DMS 273 treated with DMSO at 0.1 percent for 48 hours (cell line): ENCODE data around the gene PACSIN1.

Experiments
- DNase-seq: peaks from one replicate; lab custom pipeline; 2025; lab: John Stamatoyannopoulos, UW

PACSIN1 gene

DNA sequence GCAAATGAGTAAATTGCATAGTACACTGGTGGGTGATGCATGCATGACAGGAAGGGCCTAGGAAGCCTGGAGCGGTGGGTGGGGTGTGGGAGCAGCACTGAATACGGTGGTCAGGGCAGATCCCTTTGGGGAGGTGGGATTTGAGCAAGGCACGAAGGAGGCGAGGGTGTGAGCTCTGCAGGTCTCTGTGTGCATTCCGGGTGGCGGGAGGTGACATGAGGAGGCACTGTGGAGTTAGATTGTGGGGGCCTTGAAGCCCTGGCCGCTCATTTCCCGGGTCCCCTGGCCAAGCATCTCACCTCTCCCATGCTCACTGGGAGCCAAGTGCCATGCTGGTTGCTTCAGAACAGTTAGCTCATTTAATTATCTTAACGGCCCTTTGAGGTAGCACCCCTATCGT lies 96.5 kb downstream of the PACSIN1 start:
- DNase-seq, result no peak

DNA sequence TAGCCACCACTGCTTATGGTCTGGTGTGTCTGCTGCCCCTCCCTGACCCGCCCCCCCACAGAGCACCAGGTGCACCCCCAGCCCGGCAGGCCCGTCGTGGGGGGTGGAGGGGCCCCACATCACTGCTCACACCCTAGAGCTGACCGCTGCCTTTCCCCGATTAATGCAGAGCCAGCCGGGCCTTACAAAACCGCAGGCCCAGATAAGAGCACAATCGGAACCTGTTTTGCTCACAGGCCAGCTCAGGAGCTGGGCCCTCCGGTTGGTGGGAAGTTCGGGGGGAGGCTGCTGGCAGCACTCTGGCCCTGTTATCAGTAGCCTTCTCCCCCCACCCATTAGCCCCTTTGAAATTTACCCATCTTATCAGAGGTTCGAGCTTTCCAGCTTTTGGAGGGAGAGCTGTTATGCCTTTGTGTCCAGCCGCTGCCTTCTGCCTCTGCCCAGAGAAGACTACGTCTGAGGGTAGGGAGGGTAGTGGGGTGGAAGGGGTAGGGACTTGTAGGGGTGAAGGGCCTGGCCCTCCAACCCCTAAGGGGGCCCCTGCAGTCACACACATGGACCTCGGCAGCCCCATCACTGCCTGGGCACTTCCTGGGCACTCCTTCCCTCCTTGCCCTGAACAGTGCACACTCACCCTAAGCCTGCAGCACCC lies 97.1 kb downstream of the PACSIN1 start:
- DNase-seq, result no peak

DNA sequence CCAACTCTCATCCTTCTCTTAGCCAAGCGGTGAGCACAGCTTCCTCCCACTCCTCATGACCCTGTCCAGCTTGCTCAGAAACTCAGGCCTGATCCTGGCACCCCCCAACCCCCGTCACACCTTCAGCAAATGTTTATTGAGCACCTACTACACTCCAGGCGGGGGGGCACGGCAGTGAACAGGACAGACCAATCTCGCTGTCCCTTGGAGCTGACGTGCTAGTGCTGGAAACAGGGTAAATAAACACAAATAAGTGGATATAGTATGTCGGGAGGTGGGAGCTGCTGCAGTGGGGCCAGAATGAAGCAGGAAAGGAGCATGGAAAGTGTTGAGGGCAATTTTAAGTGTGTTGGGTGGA lies 97.6 kb downstream of the PACSIN1 start:
- no peak for DNase-seq

DNA sequence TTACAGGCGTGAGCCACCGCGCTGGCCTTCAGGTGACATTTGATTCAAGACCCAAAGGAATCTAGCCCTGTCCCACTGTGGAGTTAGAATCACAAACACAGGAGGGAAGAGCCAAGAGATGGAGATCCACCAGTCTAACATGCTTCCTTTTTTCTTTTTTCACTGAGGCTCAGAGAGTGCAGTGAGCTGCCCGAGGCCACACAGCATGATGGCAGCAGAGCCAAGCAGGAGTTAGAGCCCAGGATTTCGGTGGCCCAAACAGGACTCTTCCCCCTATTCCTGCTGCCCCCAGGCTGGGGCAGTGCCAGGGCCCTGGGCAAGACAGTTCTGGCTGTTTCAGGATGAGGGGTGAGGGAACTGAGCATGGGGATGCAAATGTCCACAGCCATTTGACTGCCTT lies 98.3 kb downstream of the PACSIN1 start:
- no peak for DNase-seq

DNA sequence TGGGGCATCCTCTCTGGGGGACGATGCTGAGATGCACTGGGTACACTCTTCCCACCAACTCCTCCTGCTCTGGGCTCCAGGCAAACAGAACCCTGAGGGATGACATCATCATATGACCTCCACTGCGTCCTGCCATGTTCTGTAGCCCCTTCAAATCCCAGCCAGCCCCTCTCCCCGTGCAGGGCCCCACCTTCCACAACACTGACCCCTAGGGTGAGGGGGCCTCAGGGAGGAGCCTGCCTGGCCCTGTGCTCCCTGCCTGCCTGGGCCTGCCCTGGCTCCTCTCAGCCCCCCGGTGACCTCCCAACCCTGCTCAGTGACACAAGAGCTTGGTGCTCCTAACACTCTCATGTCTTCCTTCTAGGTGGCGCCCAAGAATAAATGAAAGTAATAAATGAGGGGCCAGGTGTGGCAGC lies 99.9 kb downstream of the PACSIN1 start:
- DNase-seq, result no peak

DNA sequence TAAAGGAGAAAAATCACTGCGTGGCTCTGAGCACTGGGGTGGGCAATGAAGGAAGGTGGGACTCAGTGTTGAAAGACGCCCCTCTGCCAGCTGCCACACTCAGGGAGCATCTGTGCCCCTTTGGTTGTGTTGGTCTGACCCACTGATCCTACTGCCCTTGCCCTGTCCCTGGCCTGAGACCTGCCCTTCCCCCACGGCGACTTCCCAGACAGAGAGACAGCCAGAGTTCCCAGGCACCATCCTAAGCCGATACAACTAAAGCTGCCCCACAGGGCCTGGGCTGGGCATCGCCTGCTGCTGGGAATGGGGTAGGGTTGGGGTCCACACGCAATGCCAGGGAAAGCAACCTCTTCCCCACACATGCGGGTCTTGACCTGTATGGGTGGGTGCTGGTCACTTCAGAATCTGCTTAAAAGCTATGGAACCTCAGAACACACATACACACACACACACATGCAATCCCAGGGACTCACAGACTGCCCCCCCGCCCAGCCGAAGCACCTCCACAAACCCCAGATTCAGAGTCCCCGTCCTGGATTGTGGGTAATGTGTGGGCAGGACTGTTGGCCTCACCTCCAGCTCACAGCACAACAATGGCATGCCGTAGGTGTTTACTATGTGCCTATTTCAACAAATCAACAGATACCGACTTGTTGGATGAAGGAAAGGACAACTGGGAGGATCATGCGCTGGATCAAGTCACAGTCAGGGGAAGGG lies 101.1 kb downstream of the PACSIN1 start:
- no peak for DNase-seq

DNA sequence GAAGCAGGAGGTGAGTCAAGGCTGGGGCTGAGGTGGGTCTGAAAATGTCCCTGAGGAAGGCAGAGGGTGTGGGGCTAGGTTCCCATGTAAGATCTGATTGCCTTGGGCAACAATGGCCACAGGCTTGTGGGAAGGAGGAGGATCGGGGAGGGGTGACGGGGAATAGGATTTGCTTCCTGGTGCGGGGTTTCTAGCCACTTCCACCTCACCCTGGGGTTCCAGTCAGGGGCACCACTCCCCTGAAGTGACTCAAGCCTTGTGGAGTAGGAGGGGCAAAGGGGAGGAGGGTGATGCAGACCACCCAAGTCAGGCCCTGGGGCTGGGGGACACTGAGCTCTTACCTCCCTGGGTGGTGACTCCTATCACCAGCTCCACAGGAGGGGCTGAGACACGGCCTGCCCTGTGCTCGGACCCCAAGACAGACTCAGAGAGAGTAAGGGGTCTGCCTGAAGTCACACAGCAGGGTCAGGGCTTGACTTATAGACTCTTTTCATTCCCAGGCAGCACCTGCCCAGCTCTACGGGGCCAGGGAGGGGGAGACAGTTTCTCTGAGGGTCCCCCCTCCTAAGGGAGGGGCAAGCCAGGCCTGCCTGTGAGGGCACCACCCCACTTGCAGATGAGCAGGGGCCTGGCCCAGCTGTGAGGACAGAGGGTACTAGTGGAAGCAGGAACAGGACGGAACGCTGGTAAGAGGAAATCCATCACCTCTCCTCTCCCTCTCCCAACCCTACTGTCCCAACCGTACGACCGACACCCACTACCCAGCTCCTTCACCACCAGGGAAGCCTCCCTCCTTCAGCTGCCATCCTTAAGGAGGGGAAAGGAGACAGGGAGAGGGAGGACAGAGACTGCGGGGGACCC lies 102.7 kb downstream of the PACSIN1 start:
- DNase-seq, result no peak

DNA sequence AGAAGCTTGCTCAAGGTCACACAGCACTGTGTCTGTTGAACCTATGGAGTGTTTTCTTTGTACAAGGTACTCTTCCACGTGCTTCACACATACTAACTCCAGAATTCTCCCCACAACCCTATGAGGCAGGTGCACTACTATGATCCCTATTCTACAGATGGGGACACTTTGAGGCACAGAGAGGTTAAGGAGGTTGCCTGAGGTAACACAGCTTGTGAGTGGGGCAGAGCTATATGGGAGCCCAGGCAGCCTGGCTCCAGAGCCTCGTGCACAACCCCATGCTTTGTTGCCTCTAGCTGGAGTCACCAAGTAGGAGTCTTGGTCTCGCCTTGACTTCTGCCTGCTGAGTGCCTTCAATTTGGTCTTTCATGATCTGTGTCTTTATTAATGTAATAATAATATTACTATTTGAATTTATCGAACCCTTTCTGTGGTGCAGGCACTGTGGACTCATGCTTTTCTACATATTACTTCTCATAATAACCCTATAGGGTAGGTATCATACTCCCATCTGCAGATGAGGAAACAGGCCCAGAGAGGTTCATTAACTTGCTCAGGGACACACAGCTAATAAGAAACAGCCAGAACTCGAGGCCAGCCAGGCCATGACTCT lies 103.6 kb downstream of the PACSIN1 start:
- DNase-seq, result no peak

DNA sequence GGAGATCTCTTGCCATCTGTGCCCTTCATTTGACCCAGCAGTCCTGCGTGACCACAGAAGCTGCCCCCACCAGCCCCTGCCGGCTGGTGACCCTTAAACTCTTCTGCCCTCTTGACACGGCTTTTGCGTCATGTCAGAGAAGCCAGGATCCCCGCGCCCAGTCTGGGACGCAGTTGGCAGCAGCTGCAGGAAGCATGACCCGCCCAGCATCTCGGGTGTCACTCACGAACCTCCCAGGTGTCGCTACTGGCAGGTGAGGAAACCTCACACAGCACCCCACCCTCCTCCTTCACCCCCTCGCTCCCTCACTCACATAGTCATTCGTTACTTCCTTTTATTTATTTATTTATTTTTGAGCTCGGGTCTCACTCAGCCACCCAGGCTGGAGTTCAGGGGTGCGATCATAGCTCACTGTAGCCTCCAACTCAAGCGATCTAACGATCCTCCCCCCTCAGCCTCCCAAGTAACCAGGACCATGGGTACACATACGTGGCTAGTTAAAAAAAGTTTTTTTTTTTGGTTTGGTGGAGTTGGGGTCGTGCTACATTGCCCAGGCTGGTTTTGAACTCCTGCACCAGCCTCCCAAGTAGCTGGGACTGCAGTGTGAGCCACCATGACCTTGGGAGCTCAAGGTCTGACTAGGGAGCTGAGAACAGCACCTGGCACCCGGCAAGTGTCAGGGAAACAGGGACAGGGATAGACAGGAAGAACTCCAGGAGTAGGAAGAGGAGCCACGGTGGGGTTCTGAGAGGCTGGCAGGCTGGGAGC lies 104.4 kb downstream of the PACSIN1 start:
- DNase-seq, result no peak

DNA sequence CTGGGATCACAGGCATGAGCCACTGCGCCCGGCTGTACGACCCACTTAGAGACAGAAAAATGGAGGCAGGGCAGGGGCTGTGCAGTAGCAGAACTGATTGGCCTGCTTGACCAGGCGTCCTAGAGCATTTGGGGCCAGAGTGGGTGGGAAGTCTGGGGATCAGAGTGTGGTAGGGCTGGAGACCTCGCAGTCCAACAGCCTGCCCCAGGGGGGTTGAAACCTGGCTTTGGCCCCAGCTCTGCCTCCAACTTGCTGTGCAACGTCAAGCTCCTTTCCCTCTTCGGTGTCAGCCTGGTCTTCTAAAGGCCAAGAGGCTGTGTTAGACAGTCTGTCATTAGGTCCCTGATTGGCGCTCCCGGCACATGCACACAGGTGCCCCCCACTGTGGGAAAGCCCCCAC lies 105.5 kb downstream of the PACSIN1 start:
- DNase-seq, result no peak

DNA sequence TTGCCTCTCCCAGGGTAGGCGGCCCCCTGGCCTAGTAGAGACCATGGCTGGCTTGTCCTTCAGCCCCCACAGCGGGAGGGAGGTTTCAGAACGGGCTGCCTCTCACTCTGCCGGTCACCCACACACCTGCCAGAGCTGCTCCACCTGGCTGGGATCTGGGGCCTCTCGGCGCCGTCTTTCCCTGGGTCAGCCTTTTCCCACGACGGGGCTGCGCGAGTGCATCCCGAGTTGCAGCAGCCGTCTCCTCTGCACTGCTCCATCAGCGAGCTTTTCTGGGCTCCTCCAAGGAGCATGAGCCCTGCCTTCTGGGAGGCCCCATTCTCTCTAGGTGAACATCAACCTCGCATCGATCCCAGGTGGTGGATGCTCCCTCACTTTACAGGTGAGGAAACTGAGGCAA lies 106.1 kb downstream of the PACSIN1 start:
- no peak for DNase-seq

DNA sequence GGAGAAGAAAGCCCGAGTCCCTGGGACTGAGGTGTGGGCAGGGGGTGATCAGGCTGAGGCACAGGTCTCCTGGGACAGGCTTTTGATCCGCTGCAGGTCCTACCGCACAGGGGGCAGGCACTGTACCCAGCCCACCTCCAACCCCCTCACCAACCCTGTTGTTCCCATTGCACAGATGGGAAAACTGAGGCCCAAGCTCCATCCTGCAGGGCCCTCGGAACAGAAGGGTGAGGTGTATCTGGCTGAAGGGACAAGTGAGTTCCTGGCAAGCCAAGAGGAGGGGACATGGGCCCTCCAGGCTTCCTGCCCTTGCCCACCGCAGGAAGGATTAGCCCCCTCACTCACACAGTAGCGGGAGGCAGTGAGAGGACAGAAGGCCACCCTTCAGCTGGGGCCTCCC lies 106.7 kb downstream of the PACSIN1 start:
- no peak for DNase-seq

DNA sequence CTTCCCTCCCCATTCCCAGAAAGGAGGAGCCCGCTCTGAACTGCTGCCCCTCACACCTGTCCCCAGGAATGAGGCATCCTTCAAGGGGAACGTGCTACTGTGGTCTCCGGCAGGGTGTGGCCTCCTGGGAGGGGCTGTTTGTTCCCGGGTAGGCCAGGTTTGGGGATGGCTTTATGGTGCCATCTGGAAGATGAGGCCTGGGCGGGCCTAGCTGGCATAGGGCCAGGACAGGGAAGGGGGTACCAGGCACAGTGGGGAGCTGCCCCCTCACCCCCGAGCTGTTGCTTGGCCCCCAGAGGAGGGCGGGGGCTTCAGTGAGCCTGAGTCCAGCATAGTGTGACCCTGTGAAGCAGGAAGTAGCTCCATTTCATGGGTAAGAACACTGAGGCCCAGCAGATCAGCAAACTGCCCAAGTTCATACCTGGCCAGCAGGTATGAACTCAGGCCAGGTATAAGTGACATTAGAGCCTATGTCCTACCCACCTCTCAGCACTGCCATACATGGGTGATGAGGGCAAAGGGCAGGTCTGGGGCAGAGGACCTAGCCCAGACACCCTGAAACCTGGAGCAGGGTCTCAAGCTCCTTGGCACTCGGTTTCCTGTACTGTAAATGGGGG lies 107.8 kb downstream of the PACSIN1 start:
- no peak for DNase-seq

DNA sequence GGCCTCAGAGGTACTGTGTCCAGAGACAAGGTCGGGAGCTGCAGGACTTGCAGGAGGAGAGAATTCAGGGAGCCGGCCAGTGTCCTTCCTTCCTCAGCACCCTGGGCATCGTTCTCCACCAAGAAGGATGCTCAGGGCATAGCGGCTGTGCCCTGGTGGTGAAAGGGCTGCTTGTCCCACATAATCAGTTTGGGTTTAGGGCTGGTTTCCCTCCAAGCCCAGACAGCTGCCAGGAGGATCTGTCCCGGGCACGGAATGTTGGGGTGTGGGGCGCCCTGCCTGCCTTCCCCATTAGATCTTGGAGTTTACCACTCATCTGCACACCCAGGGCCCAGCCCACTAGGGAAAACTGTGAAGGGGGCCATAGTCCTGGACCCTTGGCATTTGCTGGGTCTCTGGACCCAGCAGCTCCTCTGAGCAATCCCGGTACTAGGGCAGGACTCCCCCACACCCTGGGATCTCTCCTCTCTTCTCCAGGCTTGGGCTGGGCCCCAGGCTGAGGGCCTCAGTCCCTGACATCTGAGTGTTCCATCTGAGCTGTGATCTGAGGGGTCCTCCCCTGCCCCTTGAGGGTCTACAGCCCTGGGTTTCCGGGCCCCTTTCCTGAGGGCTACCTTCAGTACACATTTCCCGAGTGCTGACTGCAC lies 108.9 kb downstream of the PACSIN1 start:
- DNase-seq, result no peak

DNA sequence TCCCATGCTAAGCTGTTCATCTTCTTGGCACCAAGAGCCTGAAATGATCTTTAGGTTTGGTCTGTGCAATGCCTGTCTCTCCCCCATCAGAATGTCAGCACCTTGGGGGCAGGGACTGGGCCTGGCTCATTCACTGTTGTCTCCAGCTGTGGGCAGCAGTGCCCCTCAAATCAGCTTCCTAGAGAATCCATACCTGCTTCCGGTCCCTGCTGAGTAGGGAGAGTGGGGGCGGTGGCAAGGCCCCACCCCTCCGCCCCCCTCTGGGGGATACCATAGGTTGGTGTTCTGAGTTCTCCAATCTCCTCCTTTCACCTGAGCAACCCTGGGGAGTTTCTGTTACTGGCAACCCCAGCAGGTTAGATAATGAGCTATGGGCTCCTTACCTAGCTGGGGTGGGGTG lies 109.5 kb downstream of the PACSIN1 start:
- DNase-seq, result no peak

DNA sequence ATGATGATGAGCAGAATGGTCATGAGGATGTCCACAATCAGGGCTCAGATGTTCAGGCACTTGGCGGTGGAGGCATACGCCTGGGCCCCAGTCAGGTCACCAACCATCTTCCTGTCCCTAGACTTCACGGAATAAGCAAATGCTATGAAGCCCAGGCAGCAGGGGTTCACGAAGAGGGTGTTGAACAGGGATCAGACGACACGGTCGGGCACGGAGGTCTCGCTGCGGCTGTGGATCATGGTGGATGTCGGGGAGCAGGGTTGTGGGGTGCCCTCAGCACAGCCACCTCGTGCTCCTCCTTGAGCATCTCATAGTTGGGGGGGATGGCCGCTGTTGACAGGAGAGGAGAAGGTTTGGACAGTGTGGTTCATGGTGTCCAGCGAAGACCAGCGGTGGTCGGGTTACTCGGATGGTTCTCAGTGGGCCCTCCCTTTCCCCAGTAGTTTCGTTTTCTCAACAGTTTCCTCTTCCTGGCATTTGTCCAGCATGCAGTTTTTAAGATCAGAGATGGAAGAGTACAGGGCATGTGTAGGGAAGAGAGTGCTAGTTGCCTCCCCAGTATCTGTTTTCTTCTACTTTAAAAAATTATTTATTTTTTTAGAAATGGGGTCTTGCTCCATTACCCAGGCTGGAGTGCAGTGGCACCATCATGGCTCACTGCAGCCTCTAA lies 110.5 kb downstream of the PACSIN1 start:
- no peak for DNase-seq

DNA sequence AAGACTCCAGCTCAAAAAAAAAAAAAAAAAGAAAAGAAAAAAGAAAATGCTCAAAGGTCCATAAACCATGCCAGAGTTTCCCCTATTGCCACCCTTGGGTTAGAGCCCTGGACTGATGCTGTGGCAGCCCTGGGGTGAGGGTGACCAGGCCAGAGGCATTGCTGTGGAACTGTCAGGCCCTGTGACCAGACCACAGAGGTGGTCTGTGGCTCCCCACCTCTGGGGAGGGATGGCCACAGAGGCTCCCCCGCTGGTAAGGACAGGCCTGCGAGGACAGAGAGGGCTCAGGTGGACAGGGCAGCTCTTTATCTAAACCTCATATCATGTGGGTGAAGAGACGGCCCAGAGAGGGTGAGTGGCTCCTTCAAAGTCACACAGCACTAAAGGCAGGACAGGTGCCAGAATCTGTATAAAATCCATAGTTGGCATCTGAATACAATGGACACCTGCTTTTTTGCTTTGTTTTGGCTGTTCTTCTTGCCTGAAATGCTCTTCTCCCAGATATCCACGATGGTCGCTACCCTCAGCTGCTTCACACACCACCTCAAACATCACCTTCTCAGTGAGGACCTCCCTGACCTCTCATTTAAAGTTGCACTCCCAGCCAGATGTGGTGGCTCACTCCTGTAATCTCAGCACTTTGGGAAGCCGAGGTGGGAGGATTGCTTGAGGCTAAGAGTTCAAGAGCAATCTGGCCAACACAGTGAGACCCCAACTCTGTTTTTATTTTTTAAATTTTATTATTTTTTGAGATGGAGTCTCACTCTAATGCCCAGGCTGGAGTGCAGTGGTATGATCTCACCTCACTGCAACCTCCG lies 112.8 kb downstream of the PACSIN1 start:
- no peak for DNase-seq

DNA sequence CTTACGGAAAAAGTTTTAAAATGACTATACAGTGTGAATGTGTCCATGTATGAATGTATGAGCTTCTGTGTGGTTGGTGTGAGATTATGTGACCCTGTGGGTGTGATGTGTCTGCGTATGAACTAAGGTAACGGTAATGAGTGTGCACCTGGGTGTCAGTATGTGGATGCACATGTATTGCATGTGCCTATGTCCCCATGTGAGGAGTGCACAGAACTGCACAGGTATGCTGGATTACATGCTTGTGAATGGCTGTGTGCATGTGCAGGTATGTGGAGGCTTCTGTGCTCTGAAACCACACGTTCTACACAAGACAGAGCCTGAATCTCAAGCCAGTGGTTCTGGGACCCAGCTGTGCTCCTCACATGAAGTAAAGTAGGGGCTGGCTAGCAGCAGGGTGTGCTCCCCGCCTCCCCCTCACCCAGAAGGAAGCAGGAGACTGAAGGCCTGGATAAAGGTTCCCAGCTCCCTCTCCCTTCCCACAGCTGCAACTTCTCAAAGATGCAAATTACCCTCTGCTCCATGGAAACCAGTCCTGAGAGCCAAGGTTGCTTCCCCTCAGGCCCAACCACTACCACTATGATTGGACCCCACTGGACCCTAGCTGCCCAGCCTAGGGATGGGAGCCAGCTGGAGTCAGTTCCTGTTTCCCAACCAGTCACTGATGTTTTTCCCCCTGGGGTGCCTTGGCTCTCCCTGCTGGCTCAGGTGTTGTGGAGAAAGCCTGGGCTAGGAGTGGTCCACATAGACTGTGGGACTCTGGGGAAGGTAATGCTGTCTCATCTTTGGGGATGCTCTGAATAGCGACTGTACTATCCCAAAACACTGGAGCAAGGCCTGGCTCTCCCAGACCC lies 115.1 kb downstream of the PACSIN1 start:
- DNase-seq, result no peak

DNA sequence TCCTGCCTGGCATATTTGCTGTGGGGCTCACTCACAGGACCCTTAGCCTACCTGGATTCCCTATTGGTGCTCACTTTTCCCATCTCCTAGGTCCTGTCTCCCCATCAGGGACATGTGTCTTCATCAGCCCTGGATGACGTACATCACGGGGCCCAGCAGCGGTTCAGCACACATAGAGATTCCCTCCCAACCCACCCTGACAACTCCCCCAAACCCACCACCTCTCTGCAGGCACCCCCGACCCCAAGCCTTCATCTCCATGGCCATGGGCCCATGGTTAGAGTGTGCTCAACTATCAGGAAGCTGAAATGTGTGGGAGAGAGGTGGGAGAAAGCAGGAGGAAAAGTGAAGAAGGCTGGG lies 115.7 kb downstream of the PACSIN1 start:
- DNase-seq, result no peak
